Keratinocyte (primary cell): ENCODE measurements around the gene EZH2. TPM values are rescaled to one million over a fixed set of nuclear protein-coding genes. Genes with fewer than 3 reads are reported as not detected.

Source experiments
- DNase-seq: peaks from one replicate; pipeline ENCODE4 v3.0.0-alpha.2; 2011; ENCODE audit warnings: low read depth, missing footprints, low spot score
- FAIRE-seq: peaks from 2 replicates; lab custom pipeline; 2011; peaks lifted over from hg19 to GRCh38; lab: Jason Lieb, UNC
- H2AFZ ChIP-seq: 2 replicates; pipeline ENCODE4 v1.6.0; 2012; ENCODE audit warnings: low read length, control low read depth, inconsistent platforms; ENCODE audit not compliant: control insufficient read depth
- H3K27ac ChIP-seq: 2 replicates; pipeline ENCODE4 v1.5.1; 2011; ENCODE audit warnings: low read length; ENCODE audit not compliant: control insufficient read depth, insufficient read depth
- H3K27me3 ChIP-seq: 3 replicates; pipeline ENCODE4 v1.6.0; 2011; ENCODE audit warnings: low read length; ENCODE audit not compliant: control insufficient read depth, insufficient read depth; ENCODE audit errors: extremely low read depth
- H3K36me3 ChIP-seq, 2 experiments: 2 replicates in 1 of 2; 3 replicates in 1 of 2; pipeline ENCODE4 v1.5.1; 2011; ENCODE audit warnings: low read length in 2 of 2, mild to moderate bottlenecking in 1 of 2; ENCODE audit not compliant: control insufficient read depth in 2 of 2, insufficient read depth in 2 of 2; ENCODE audit errors: extremely low read depth in 1 of 2
- H3K4me1 ChIP-seq: 3 replicates; pipeline ENCODE4 v1.5.1; 2011; ENCODE audit warnings: low read length; ENCODE audit not compliant: control insufficient read depth, insufficient read depth; ENCODE audit errors: extremely low read depth
- H3K4me2 ChIP-seq: 3 replicates; pipeline ENCODE4 v1.6.0; 2011; ENCODE audit warnings: low read depth, low read length; ENCODE audit not compliant: control insufficient read depth, insufficient read depth; ENCODE audit errors: extremely low read depth
- H3K4me3 ChIP-seq, 3 experiments: fragments of 200-600 bp in 1 of 3; sonication (generic) in 1 of 3; 2 replicates in 2 of 3; 3 replicates in 1 of 3; pipeline ENCODE4 v1.5.1; 2011 to 2016; ENCODE audit warnings: low read length in 3 of 3, mild to moderate bottlenecking in 3 of 3, control low read depth in 2 of 3, inconsistent platforms in 1 of 3, low read depth in 1 of 3, mixed read lengths in 1 of 3, mixed run types in 1 of 3, moderate library complexity in 1 of 3; ENCODE audit not compliant: control insufficient read depth in 2 of 3, insufficient read depth in 2 of 3; ENCODE audit errors: extremely low read depth in 1 of 3
- H3K79me2 ChIP-seq: 2 replicates; pipeline ENCODE4 v1.6.0; 2012; ENCODE audit warnings: low read length; ENCODE audit not compliant: control insufficient read depth, insufficient read depth
- H3K9ac ChIP-seq: 3 replicates; pipeline ENCODE4 v1.6.0; 2011; ENCODE audit warnings: low read length; ENCODE audit not compliant: control insufficient read depth, insufficient read depth; ENCODE audit errors: extremely low read depth
- H3K9me1 ChIP-seq: 3 replicates; pipeline ENCODE4 v1.6.0; 2011; ENCODE audit warnings: low read length; ENCODE audit not compliant: control insufficient read depth, insufficient read depth; ENCODE audit errors: extremely low read depth
- H3K9me3 ChIP-seq: 2 replicates; pipeline ENCODE4 v1.5.1; 2012; ENCODE audit warnings: low read depth, low read length; ENCODE audit not compliant: control insufficient read depth
- H4K20me1 ChIP-seq: 3 replicates; pipeline ENCODE4 v1.6.0; 2011; ENCODE audit warnings: low read length; ENCODE audit not compliant: control insufficient read depth, insufficient read depth; ENCODE audit errors: extremely low read depth
- EZH2 ChIP-seq: IDR thresholded peaks from one replicate; pipeline ENCODE4 v1.6.1; 2012; ENCODE audit warnings: inconsistent platforms, mild to moderate bottlenecking, low read length, moderate library complexity
- dilution Hi-C: fragments of 300-500 bp; cut with MboI; formaldehyde crosslinking; loops from one replicate; pipeline ENCODE4 v1.7.0; 2020; ENCODE audit warnings: low sequenced_read_pairs; ENCODE audit not compliant: extremely low pct_ligation_motif_present
- polyA plus RNA-seq, 5 experiments: library from polyadenylated mRNA; depleted of rRNA in 3 of 5; stranded (reverse) in 3 of 5; stranded (forward) in 1 of 5; unstranded in 1 of 5; fragments of >200 nt; gene quantifications; 1 replicate in 1 of 5; 2 replicates in 3 of 5; 3 replicates in 1 of 5; pipeline versions ENCODE4 v1.2.1 to v1.2.3, GENCODE V29; 2011 to 2012; ENCODE audit warnings: missing spikeins in 2 of 5, low read depth in 1 of 5, low replicate concordance in 1 of 5
- TF ChIP-seq, protein P1 (sequence below), 3 experiments: IDR thresholded peaks in 1 of 3; conservative IDR thresholded peaks in 1 of 3; optimal IDR thresholded peaks in 1 of 3; 2 replicates in 2 of 3; 3 replicates in 1 of 3; pipeline versions ENCODE3 to v1.5.1; 2011; ENCODE audit warnings: low read length in 3 of 3, mild to moderate bottlenecking in 3 of 3, moderate library complexity in 2 of 3, control low read depth in 1 of 3, inconsistent platforms in 1 of 3; ENCODE audit not compliant: insufficient read depth in 2 of 3; ENCODE audit errors: extremely low read depth in 1 of 3

Gene EZH2
- polyA plus RNA-seq, 1 donor (not counting 4 experiments of a cell fraction or from before 2014, with no cell fraction given) = 16.0 TPM

- H3K9ac ChIP-seq = no peak overlapping the region
- no peak overlapping the region for H3K4me3 ChIP-seq
- H3K4me2 ChIP-seq = no peak overlapping the region
- H3K9me1 ChIP-seq = no peaks in the 10 kb centered on the region
- no peaks in the 10 kb centered on the region for H3K9me3 ChIP-seq
- dilution Hi-C loops = no loop called here
- no peak overlapping the region for H2AFZ ChIP-seq
- DNase-seq (no peak), FAIRE-seq (no peak)
- TF ChIP-seq, protein P1, sequence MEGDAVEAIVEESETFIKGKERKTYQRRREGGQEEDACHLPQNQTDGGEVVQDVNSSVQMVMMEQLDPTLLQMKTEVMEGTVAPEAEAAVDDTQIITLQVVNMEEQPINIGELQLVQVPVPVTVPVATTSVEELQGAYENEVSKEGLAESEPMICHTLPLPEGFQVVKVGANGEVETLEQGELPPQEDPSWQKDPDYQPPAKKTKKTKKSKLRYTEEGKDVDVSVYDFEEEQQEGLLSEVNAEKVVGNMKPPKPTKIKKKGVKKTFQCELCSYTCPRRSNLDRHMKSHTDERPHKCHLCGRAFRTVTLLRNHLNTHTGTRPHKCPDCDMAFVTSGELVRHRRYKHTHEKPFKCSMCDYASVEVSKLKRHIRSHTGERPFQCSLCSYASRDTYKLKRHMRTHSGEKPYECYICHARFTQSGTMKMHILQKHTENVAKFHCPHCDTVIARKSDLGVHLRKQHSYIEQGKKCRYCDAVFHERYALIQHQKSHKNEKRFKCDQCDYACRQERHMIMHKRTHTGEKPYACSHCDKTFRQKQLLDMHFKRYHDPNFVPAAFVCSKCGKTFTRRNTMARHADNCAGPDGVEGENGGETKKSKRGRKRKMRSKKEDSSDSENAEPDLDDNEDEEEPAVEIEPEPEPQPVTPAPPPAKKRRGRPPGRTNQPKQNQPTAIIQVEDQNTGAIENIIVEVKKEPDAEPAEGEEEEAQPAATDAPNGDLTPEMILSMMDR (optimal IDR thresholded peaks at IDR 0.05 in 1 of 3, IDR thresholded peaks at IDR 0.05 in 1 of 3, conservative IDR thresholded peaks at IDR 0.05 in 1 of 3; ENCODE audit: extremely low read depth in 1 of 3, insufficient read depth in 2 of 3, low read length in 3 of 3) = no peak
- TF ChIP-seq EZH2 = no peak
- no peak overlapping the region for H3K27ac ChIP-seq
- H3K79me2 ChIP-seq = no peaks in the 10 kb centered on the region
- no peaks in the 10 kb centered on the region for H3K27me3 ChIP-seq
- no peaks in the 10 kb centered on the region for H4K20me1 ChIP-seq
- no peaks in the 10 kb centered on the region for H3K36me3 ChIP-seq
- H3K4me1 ChIP-seq = peaks cover 3% of the 10 kb centered on the region
These were observed 9.0 kb upstream of the EZH2 start for GRCh38 chr7:148893071-148893470.

DNA sequence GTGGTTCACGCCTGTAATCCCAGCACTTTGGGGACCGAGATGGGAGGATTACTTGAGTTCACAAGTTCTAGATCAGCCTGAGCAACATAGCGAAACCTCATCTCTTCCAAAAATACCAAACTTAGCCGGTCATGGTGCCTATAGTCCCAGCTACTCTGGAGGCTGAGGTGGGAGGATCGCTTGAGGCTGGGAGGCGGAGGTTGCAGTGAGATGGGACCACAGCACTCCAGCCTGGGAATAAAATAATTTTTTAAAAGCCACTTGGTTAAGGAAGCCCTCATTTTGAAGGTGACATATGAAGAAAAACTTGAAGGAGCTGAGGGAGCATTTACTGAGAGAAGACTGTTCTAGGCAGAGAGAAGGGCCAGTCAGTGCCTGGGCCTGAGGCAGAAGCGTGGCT, 4.2 kb upstream of the EZH2 start:
- Histone ChIP-seq H3K9ac (no peak overlapping the region), H3K4me2 (no peak overlapping the region), H3K4me1 (no peaks in the 10 kb centered on the region), H3K4me3 (no peak overlapping the region), H3K9me1 (no peaks in the 10 kb centered on the region), H3K36me3 (no peaks in the 10 kb centered on the region), H4K20me1 (no peaks in the 10 kb centered on the region), H2AFZ (no peak overlapping the region), H3K79me2 (peaks cover 5% of the 10 kb centered on the region), H3K27me3 (no peaks in the 10 kb centered on the region), H3K27ac (no peak overlapping the region), H3K9me3 (no peaks in the 10 kb centered on the region)
- FAIRE-seq (no peak), DNase-seq (no peak)
- TF ChIP-seq EZH2 = no peak
- TF ChIP-seq, protein P1 (optimal IDR thresholded peaks at IDR 0.05 in 1 of 3, IDR thresholded peaks at IDR 0.05 in 1 of 3, conservative IDR thresholded peaks at IDR 0.05 in 1 of 3; ENCODE audit: extremely low read depth in 1 of 3, insufficient read depth in 2 of 3, low read length in 3 of 3) = no peak
- dilution Hi-C loops = no loop called here
